GM10248 (cell line): ENCODE results near the gene TEX14.
A peak's percentile ranks its signal among the peaks of the same experiment; 100 is the strongest.
"Not testable (repeated sequence)": the region's sequence is repeated elsewhere in the genome, so short reads cannot be mapped to it uniquely, and the experiment has no call there.

ENCODE experiments used
- CTCF ChIA-PET: fragments of 300-600 bp; sonication (Branson Sonifier 250); formaldehyde crosslinking; extraction: SDS; loops from one replicate; lab custom pipeline; 2021; ENCODE audit warnings: antibody characterized with exemption; lab: Yijun Ruan, JAX
- POLR2A ChIA-PET: fragments of 350-650 bp; sonication (Branson Sonifier 250); formaldehyde crosslinking; extraction: SDS; loops from one replicate; lab custom pipeline; 2020; ENCODE audit warnings: antibody characterized with exemption; lab: Yijun Ruan, JAX
- DNase-seq: peaks from one replicate; pipeline ENCODE4 v3.0.0; 2012; ENCODE audit errors: extremely low spot score
- CTCF ChIP-seq: IDR thresholded peaks from 2 replicates; pipeline ENCODE4 v1.5.1; 2012; ENCODE audit warnings: mild to moderate bottlenecking, low read depth; ENCODE audit errors: extremely low read depth, missing control alignments, control extremely low read depth

TEX14 gene

GRCh38 chr17:58591455-58591854 lies 100.4 kb downstream of the TEX14 start:
- TF ChIP-seq CTCF, result no peak
- no peak for DNase-seq
- POLR2A ChIA-PET, result no interaction called here
- CTCF ChIA-PET, result interaction anchor here (1.2 kb wide), 1 partner anchor 25 kb away, joined by 4 read pairs; no protein-coding TSS in a partner anchor

DNA sequence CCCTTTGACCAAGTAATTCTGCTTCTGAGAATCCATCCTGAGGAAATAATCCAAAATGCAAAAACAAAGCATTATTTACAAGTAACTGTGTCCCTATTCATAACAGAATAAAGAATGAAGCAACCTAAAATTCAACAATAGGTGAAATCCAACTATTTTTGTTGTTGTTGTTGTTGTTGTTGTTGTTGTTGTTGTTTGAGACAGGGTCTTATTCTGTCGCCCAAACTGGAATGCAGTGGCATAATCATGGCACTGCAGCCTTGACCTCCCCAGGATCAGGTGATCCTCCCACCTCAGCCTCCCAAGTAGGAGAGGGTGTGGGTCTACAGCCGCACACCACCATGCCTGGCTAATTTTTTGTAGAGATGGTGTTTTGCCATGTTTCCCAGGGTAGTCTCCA lies 101.5 kb downstream of the TEX14 start:
- POLR2A ChIA-PET, result no interaction called here
- CTCF ChIA-PET, result interaction anchor here (3.0 kb wide), 1 partner anchor 71 kb away, joined by 13 read pairs; no protein-coding TSS in a partner anchor

GRCh38 chr17:58587713-58588117 lies 104.1 kb downstream of the TEX14 start:
- POLR2A ChIA-PET, result interaction anchor here (0.7 to 1.8 kb wide), 4 partner anchors 42 to 71 kb away, joined by 3 to 11 read pairs (median 4); no protein-coding TSS in a partner anchor
- peak; percentile 86 for TF ChIP-seq CTCF
- CTCF ChIA-PET, result interaction anchor here (0.6 to 5.0 kb wide), 34 partner anchors 10 to 455 kb away, joined by 3 to 73 read pairs (median 4); no protein-coding TSS in a partner anchor
- DNase-seq, result peak; percentile 77

More for the DNA sequence above, 101.5 kb downstream of the TEX14 start:
- no peak for TF ChIP-seq CTCF
- no peak for DNase-seq

GRCh38 chr17:58586009-58586644 lies 105.7 kb downstream of the TEX14 start:
- ChIA-PET POLR2A (interaction anchor here (1.7 kb wide), 1 partner anchor 45 kb away, joined by 9 read pairs; no protein-coding TSS in a partner anchor), CTCF (interaction anchor here (0.7 to 5.0 kb wide), 8 partner anchors 9 to 419 kb away, joined by 3 to 73 read pairs (median 9); no protein-coding TSS in a partner anchor)
- no peak for DNase-seq
- TF ChIP-seq CTCF, result no peak

DNA sequence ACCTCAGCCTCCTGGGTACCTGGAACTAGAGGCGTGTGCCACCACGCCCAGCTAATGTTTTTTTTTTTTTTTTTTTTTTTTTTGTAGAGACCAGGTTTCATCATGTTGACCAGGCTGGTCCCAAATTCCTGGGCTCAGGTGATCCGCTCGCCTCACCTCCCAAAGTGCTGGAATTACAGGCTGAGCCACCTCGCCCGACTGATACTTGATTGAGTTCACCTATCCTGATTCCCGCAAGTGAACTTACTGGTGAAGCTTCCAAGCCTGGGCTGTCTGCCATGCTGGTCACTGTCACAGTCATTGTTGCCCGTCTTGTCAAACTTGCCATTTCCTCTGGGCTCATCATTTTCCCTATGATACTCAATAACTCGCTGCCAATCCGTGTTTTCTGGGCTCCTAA lies 106.3 kb downstream of the TEX14 start:
- no peak for TF ChIP-seq CTCF
- DNase-seq, result no peak
- ChIA-PET POLR2A (interaction anchor here (1.7 kb wide), 1 partner anchor 45 kb away, joined by 9 read pairs; no protein-coding TSS in a partner anchor), CTCF (interaction anchor here (2.0 to 5.0 kb wide), 3 partner anchors 8 to 420 kb away, joined by 4 to 73 read pairs (median 12); no protein-coding TSS in a partner anchor)

GRCh38 chr17:58583486-58583885 lies 108.4 kb downstream of the TEX14 start:
- ChIA-PET POLR2A (interaction anchor here (1.2 kb wide), 1 partner anchor 48 kb away, joined by 5 read pairs; no protein-coding TSS in a partner anchor), CTCF (interaction anchor here (1.0 to 1.5 kb wide), 3 partner anchors 9 to 60 kb away, joined by 3 to 6 read pairs (median 3); no protein-coding TSS in a partner anchor)
- TF ChIP-seq CTCF, result no peak
- no peak for DNase-seq

- POLR2A ChIA-PET, result not testable (repeated sequence)
Measured at GRCh38 chr17:58582718-58583117, 109.1 kb downstream of the TEX14 start.

More at GRCh38 chr17:58582718-58583117, 109.1 kb downstream of the TEX14 start:
- CTCF ChIA-PET, result interaction anchor here (1.1 kb wide), 1 partner anchor 23 kb away, joined by 4 read pairs; no protein-coding TSS in a partner anchor
- DNase-seq, result not testable (repeated sequence)
